HEK293 (cell line): ENCODE data around the gene GALNT10.

Experiments used
- CTCF ChIA-PET: fragments of 350-600 bp; formaldehyde crosslinking; extraction: SDS; loops from one replicate; lab custom pipeline; 2021; ENCODE audit warnings: antibody characterized with exemption; lab: Yijun Ruan, JAX
- POLR2A ChIA-PET: fragments of 300-600 bp; formaldehyde crosslinking; extraction: SDS; loops from one replicate; lab custom pipeline; 2020; ENCODE audit warnings: antibody characterized with exemption, inconsistent platforms; lab: Yijun Ruan, JAX
- H3K27ac ChIP-seq: fragments of 200-500 bp; sonication (Bioruptor generic); 2 replicates; pipeline ENCODE4 v1.5.1; 2014; ENCODE audit warnings: low read depth, low read length, control low read depth, inconsistent platforms; ENCODE audit errors: extremely low read depth
- H3K36me3 ChIP-seq, 2 experiments: fragments of 200-500 bp in 1 of 2; sonication (Bioruptor generic) in 1 of 2; 1 replicate in 1 of 2; 2 replicates in 1 of 2; pipeline ENCODE4 v1.5.1; 2014 to 2017; ENCODE audit warnings: inconsistent platforms in 2 of 2, low read length in 2 of 2; ENCODE audit not compliant: control insufficient read depth in 2 of 2, insufficient read depth in 1 of 2
- H3K4me1 ChIP-seq: fragments of 200-500 bp; sonication (Bioruptor generic); 2 replicates; pipeline ENCODE4 v1.5.1; 2014; ENCODE audit warnings: mild to moderate bottlenecking, low read length, inconsistent platforms; ENCODE audit not compliant: control insufficient read depth, insufficient read depth
- H3K4me3 ChIP-seq: 2 replicates; pipeline ENCODE4 v1.5.1; 2011; ENCODE audit warnings: low read depth, mild to moderate bottlenecking, control low read depth, low read length, moderate library complexity
- H3K9me3 ChIP-seq: fragments of 200-500 bp; sonication (Bioruptor generic); 2 replicates; pipeline ENCODE4 v1.5.1; 2014; ENCODE audit warnings: low read depth, low read length, inconsistent platforms; ENCODE audit not compliant: control insufficient read depth, insufficient read depth
- GLIS2 ChIP-seq: fragments of 450-650 bp; formaldehyde crosslinking; IDR thresholded peaks from 2 replicates; pipeline ENCODE4 v1.5.1; 2016; ENCODE audit warnings: missing biosample characterization, missing genetic modification characterization
- KLF1 ChIP-seq: fragments of 450-650 bp; formaldehyde crosslinking; IDR thresholded peaks from 2 replicates; pipeline ENCODE4 v1.5.1; 2016; ENCODE audit warnings: missing biosample characterization, missing genetic modification characterization
- MZF1 ChIP-seq: fragments of 450-650 bp; formaldehyde crosslinking; IDR thresholded peaks from 2 replicates; pipeline ENCODE4 v1.5.1; 2017; ENCODE audit warnings: missing biosample characterization, missing genetic modification characterization, borderline replicate concordance
- SCRT1 ChIP-seq: fragments of 450-650 bp; formaldehyde crosslinking; IDR thresholded peaks from 2 replicates; pipeline ENCODE4 v1.5.1; 2016; ENCODE audit warnings: missing biosample characterization, missing genetic modification characterization, borderline replicate concordance
- SP7 ChIP-seq: fragments of 450-650 bp; formaldehyde crosslinking; IDR thresholded peaks from 2 replicates; pipeline ENCODE4 v1.5.1; 2016; ENCODE audit warnings: missing biosample characterization, missing genetic modification characterization
- ZNF112 ChIP-seq: fragments of 450-650 bp; formaldehyde crosslinking; IDR thresholded peaks from 2 replicates; pipeline ENCODE4 v1.5.0; 2017; ENCODE audit warnings: missing biosample characterization, missing genetic modification characterization
- ZNF121 ChIP-seq: fragments of 450-650 bp; formaldehyde crosslinking; IDR thresholded peaks from 2 replicates; pipeline ENCODE4 v1.5.1; 2016; ENCODE audit warnings: missing biosample characterization, missing genetic modification characterization
- ZNF140 ChIP-seq: fragments of 450-650 bp; formaldehyde crosslinking; IDR thresholded peaks from 2 replicates; pipeline ENCODE4 v1.5.1; 2016; ENCODE audit warnings: missing biosample characterization, missing genetic modification characterization
- ZNF16 ChIP-seq: fragments of 450-650 bp; formaldehyde crosslinking; IDR thresholded peaks from 2 replicates; pipeline ENCODE4 v1.5.1; 2016; ENCODE audit warnings: low read depth, missing biosample characterization, missing genetic modification characterization
- ZNF214 ChIP-seq: fragments of 450-650 bp; formaldehyde crosslinking; IDR thresholded peaks from 2 replicates; pipeline ENCODE4 v1.5.1; 2017; ENCODE audit warnings: missing biosample characterization, mild to moderate bottlenecking, missing genetic modification characterization, borderline replicate concordance
- ZNF292 ChIP-seq: fragments of 450-650 bp; formaldehyde crosslinking; IDR thresholded peaks from 2 replicates; pipeline ENCODE4 v1.5.1; 2016; ENCODE audit warnings: low read depth, missing biosample characterization, missing genetic modification characterization, borderline replicate concordance
- ZNF324 ChIP-seq: fragments of 450-650 bp; formaldehyde crosslinking; IDR thresholded peaks from 2 replicates; pipeline ENCODE4 v1.5.1; 2016; ENCODE audit warnings: missing biosample characterization, missing genetic modification characterization
- ZNF335 ChIP-seq: fragments of 450-650 bp; formaldehyde crosslinking; conservative IDR thresholded peaks from 2 replicates; pipeline ENCODE4 v1.5.1; 2016; ENCODE audit warnings: missing biosample characterization, missing genetic modification characterization
- ZNF544 ChIP-seq: fragments of 450-650 bp; formaldehyde crosslinking; IDR thresholded peaks from 2 replicates; pipeline ENCODE4 v1.5.0; 2017; ENCODE audit warnings: missing biosample characterization, missing genetic modification characterization
- ZNF624 ChIP-seq: fragments of 450-650 bp; formaldehyde crosslinking; IDR thresholded peaks from 2 replicates; pipeline ENCODE4 v1.5.1; 2017; ENCODE audit warnings: missing biosample characterization, missing genetic modification characterization
- ZNF658 ChIP-seq: fragments of 450-650 bp; formaldehyde crosslinking; IDR thresholded peaks from 2 replicates; pipeline ENCODE4; 2016; ENCODE audit warnings: missing biosample characterization, missing genetic modification characterization
- ZNF777 ChIP-seq: fragments of 450-650 bp; formaldehyde crosslinking; IDR thresholded peaks from 2 replicates; pipeline ENCODE4 v1.5.1; 2017; ENCODE audit warnings: missing biosample characterization, missing genetic modification characterization, borderline replicate concordance
- ZNF791 ChIP-seq: fragments of 450-650 bp; formaldehyde crosslinking; IDR thresholded peaks from 2 replicates; pipeline ENCODE4 v1.5.1; 2016; ENCODE audit warnings: missing biosample characterization, missing genetic modification characterization
- ZSCAN23 ChIP-seq: fragments of 450-650 bp; formaldehyde crosslinking; IDR thresholded peaks from 2 replicates; pipeline ENCODE4 v1.5.1; 2016; ENCODE audit warnings: missing biosample characterization, missing genetic modification characterization
- ZXDB ChIP-seq: fragments of 450-650 bp; formaldehyde crosslinking; IDR thresholded peaks from 2 replicates; pipeline ENCODE4 v1.5.1; 2016; ENCODE audit warnings: missing biosample characterization, missing genetic modification characterization
- TF ChIP-seq, protein P1 (sequence below): fragments of 450-650 bp; formaldehyde crosslinking; IDR thresholded peaks from 2 replicates; pipeline ENCODE4 v1.5.1; 2016; ENCODE audit warnings: missing biosample characterization, missing genetic modification characterization
- TF ChIP-seq, protein P2 (sequence below): fragments of 450-650 bp; formaldehyde crosslinking; IDR thresholded peaks from 2 replicates; pipeline ENCODE4 v1.5.1; 2016; ENCODE audit warnings: missing biosample characterization, missing genetic modification characterization
- TF ChIP-seq, protein P3 (sequence below): fragments of 450-650 bp; formaldehyde crosslinking; IDR thresholded peaks from 2 replicates; pipeline ENCODE4 v1.5.1; 2016; ENCODE audit warnings: missing biosample characterization, missing genetic modification characterization
- TF ChIP-seq, protein P4 (sequence below): fragments of 450-650 bp; formaldehyde crosslinking; IDR thresholded peaks from 2 replicates; pipeline ENCODE4 v1.5.1; 2017; ENCODE audit warnings: missing biosample characterization, missing genetic modification characterization
- TF ChIP-seq, protein P5 (sequence below): fragments of 450-650 bp; IDR thresholded peaks from 2 replicates; pipeline ENCODE4 v1.5.1; 2018; ENCODE audit warnings: missing biosample characterization, mild to moderate bottlenecking, missing genetic modification characterization
- TF ChIP-seq, protein P6 (sequence below): fragments of 450-650 bp; formaldehyde crosslinking; IDR thresholded peaks from 2 replicates; pipeline ENCODE4 v1.5.1; 2016; ENCODE audit warnings: missing biosample characterization, missing genetic modification characterization

The GALNT10 gene

DNA sequence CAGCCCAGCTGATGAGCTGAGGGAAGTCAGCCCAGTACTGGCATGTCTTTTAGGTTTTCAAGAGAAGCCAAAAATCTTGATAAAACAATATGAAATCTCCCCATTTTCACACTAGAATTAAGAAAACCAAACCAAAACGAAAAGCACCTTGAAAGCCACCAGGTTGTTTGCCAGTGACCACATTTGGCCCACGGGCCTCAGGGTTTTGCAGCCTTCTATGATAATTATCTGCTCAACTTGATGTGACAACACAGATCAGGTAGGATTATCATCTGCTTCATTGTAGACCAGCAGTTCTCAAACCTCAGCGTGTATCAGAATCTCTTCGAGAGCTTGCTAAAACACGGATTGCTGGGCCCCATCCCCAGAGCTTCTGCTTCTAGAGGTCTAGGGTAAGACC, 101.4 kb downstream of the GALNT10 start:
- TF ChIP-seq ZNF544 (tag by site-specific recombination): no peak
- TF ChIP-seq, protein P1, sequence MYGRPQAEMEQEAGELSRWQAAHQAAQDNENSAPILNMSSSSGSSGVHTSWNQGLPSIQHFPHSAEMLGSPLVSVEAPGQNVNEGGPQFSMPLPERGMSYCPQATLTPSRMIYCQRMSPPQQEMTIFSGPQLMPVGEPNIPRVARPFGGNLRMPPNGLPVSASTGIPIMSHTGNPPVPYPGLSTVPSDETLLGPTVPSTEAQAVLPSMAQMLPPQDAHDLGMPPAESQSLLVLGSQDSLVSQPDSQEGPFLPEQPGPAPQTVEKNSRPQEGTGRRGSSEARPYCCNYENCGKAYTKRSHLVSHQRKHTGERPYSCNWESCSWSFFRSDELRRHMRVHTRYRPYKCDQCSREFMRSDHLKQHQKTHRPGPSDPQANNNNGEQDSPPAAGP (tag by site-specific recombination): no peak
- TF ChIP-seq ZNF777 (tag by site-specific recombination): no peak
- no peak for TF ChIP-seq ZNF121 (tag by site-specific recombination)
- TF ChIP-seq ZNF140 (tag by site-specific recombination): no peak
- TF ChIP-seq, protein P2, sequence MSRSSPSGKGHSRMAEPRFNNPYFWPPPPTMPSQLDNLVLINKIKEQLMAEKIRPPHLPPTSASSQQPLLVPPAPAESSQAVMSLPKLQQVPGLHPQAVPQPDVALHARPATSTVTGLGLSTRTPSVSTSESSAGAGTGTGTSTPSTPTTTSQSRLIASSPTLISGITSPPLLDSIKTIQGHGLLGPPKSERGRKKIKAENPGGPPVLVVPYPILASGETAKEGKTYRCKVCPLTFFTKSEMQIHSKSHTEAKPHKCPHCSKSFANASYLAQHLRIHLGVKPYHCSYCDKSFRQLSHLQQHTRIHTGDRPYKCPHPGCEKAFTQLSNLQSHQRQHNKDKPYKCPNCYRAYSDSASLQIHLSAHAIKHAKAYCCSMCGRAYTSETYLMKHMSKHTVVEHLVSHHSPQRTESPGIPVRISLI (tag by site-specific recombination): no peak
- no peak for TF ChIP-seq ZNF16 (tag by site-specific recombination)
- TF ChIP-seq ZNF292: no peak
- no peak for TF ChIP-seq KLF1 (tag by site-specific recombination)
- TF ChIP-seq ZNF335 (tag by site-specific recombination): no peak
- no peak for TF ChIP-seq ZNF324
- TF ChIP-seq ZXDB (tag by site-specific recombination): no peak
- Histone ChIP-seq H3K4me3 (no peak overlapping the region), H3K9me3 (no peaks in the 10 kb centered on the region), H3K27ac (no peak overlapping the region), H3K36me3 (no peaks in the 10 kb centered on the region; a peak in 1 of 3 replicates), H3K4me1 (no peaks in the 10 kb centered on the region)
- ChIA-PET POLR2A (no interaction called here), CTCF (interaction anchor here (0.7 kb wide), 1 partner anchor 11 kb away, joined by 4 read pairs; no protein-coding TSS in a partner anchor)

DNA sequence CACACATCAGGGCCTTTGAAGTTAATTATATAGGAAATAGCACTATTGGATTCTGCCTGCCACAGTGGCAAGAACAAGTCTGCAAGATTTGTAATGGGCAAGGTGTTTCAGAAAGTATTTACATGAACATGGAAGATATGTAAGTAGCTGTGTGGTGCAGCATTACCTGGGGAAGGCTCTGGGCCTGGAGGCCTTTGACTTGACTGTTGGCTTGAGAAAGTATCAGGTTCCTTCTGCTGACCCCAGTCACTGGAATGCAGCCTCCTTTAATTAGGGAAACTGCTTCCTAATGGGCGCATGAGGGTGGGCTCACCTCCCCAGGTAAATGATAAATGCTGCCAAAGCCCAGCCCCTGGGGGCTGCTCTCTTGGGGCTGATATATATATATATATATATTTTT, 102.7 kb downstream of the GALNT10 start:
- Histone ChIP-seq H3K27ac (no peak overlapping the region), H3K9me3 (no peaks in the 10 kb centered on the region), H3K4me1 (no peaks in the 10 kb centered on the region), H3K4me3 (no peak overlapping the region), H3K36me3 (no peaks in the 10 kb centered on the region; a peak in 1 of 3 replicates)
- CTCF ChIA-PET: no interaction called here
- POLR2A ChIA-PET: no interaction called here
- TF ChIP-seq MZF1: no peak
- TF ChIP-seq ZNF791: no peak
- TF ChIP-seq ZNF624 (tag by site-specific recombination): no peak
- TF ChIP-seq, protein P3, sequence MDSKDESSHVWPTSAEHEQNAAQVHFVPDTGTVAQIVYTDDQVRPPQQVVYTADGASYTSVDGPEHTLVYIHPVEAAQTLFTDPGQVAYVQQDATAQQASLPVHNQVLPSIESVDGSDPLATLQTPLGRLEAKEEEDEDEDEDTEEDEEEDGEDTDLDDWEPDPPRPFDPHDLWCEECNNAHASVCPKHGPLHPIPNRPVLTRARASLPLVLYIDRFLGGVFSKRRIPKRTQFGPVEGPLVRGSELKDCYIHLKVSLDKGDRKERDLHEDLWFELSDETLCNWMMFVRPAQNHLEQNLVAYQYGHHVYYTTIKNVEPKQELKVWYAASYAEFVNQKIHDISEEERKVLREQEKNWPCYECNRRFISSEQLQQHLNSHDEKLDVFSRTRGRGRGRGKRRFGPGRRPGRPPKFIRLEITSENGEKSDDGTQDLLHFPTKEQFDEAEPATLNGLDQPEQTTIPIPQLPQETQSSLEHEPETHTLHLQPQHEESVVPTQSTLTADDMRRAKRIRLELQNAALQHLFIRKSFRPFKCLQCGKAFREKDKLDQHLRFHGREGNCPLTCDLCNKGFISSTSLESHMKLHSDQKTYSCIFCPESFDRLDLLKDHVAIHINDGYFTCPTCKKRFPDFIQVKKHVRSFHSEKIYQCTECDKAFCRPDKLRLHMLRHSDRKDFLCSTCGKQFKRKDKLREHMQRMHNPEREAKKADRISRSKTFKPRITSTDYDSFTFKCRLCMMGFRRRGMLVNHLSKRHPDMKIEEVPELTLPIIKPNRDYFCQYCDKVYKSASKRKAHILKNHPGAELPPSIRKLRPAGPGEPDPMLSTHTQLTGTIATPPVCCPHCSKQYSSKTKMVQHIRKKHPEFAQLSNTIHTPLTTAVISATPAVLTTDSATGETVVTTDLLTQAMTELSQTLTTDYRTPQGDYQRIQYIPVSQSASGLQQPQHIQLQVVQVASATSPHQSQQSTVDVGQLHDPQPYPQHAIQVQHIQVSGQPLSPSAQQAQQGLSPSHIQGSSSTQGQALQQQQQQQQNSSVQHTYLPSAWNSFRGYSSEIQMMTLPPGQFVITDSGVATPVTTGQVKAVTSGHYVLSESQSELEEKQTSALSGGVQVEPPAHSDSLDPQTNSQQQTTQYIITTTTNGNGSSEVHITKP (tag by site-specific recombination): no peak
- TF ChIP-seq, protein P4, sequence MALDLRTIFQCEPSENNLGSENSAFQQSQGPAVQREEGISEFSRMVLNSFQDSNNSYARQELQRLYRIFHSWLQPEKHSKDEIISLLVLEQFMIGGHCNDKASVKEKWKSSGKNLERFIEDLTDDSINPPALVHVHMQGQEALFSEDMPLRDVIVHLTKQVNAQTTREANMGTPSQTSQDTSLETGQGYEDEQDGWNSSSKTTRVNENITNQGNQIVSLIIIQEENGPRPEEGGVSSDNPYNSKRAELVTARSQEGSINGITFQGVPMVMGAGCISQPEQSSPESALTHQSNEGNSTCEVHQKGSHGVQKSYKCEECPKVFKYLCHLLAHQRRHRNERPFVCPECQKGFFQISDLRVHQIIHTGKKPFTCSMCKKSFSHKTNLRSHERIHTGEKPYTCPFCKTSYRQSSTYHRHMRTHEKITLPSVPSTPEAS (tag by site-specific recombination): no peak
- no peak for TF ChIP-seq SP7 (tag by site-specific recombination)
- TF ChIP-seq ZSCAN23 (tag by site-specific recombination): no peak
- TF ChIP-seq GLIS2 (tag by site-specific recombination): no peak
- no peak for TF ChIP-seq ZNF658 (tag by site-specific recombination)
- TF ChIP-seq, protein P5, sequence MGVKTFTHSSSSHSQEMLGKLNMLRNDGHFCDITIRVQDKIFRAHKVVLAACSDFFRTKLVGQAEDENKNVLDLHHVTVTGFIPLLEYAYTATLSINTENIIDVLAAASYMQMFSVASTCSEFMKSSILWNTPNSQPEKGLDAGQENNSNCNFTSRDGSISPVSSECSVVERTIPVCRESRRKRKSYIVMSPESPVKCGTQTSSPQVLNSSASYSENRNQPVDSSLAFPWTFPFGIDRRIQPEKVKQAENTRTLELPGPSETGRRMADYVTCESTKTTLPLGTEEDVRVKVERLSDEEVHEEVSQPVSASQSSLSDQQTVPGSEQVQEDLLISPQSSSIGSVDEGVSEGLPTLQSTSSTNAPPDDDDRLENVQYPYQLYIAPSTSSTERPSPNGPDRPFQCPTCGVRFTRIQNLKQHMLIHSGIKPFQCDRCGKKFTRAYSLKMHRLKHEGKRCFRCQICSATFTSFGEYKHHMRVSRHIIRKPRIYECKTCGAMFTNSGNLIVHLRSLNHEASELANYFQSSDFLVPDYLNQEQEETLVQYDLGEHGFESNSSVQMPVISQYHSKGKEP (tag by site-specific recombination): no peak
- TF ChIP-seq, protein P6, sequence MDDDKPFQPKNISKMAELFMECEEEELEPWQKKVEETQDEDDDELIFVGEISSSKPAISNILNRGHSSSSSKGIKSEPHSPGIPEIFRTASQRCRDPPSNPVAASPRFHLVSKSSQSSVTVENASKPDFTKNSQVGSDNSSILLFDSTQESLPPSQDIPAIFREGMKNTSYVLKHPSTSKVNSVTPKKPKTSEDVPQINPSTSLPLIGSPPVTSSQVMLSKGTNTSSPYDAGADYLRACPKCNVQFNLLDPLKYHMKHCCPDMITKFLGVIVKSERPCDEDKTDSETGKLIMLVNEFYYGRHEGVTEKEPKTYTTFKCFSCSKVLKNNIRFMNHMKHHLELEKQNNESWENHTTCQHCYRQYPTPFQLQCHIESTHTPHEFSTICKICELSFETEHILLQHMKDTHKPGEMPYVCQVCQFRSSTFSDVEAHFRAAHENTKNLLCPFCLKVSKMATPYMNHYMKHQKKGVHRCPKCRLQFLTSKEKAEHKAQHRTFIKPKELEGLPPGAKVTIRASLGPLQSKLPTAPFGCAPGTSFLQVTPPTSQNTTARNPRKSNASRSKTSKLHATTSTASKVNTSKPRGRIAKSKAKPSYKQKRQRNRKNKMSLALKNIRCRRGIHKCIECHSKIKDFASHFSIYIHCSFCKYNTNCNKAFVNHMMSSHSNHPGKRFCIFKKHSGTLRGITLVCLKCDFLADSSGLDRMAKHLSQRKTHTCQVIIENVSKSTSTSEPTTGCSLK (tag by site-specific recombination): no peak
- no peak for TF ChIP-seq ZNF112 (tag by site-specific recombination)
- no peak for TF ChIP-seq ZNF214 (tag by site-specific recombination)
- no peak for TF ChIP-seq ZNF16 (tag by site-specific recombination)
- TF ChIP-seq SCRT1 (tag by site-specific recombination): no peak
